H1 (cell line): ENCODE results near the gene BIN1.

Experiments
- ASH2L ChIP-seq: fragments of 200-600, 300-600 bp; sonication (generic); IDR thresholded peaks from one replicate; pipeline ENCODE4 v1.7.1; 2017; ENCODE audit warnings: low read length
- CHD1 ChIP-seq: IDR thresholded peaks from 2 replicates; pipeline ENCODE4 v1.6.1; 2012; ENCODE audit warnings: low read depth, low read length, improper control_type of control experiment
- CTCF ChIP-seq, 3 experiments: IDR thresholded peaks; 1 replicate in 2 of 3; 2 replicates in 1 of 3; pipeline versions ENCODE4 v1.5.1 to v1.6.1; 2011; ENCODE audit warnings: low read length in 3 of 3, mild to moderate bottlenecking in 3 of 3, inconsistent platforms in 2 of 3, low read depth in 1 of 3, moderate library complexity in 1 of 3; ENCODE audit not compliant: insufficient read depth in 1 of 3; ENCODE audit errors: control extremely low read depth in 1 of 3
- EGR1 ChIP-seq: IDR thresholded peaks from 2 replicates; pipeline ENCODE4 v1.6.1; 2011; ENCODE audit warnings: low read depth, low read length, borderline replicate concordance
- EP300 ChIP-seq, 2 experiments: IDR thresholded peaks; 1 replicate in 1 of 2; 2 replicates in 1 of 2; pipeline ENCODE4 v1.6.1; 2011 to 2012; ENCODE audit warnings: low read depth in 2 of 2, low read length in 2 of 2, mild to moderate bottlenecking in 2 of 2, borderline replicate concordance in 1 of 2, inconsistent platforms in 1 of 2, moderate library complexity in 1 of 2
- EZH2 ChIP-seq: fragments of 200-600 bp; sonication (generic); IDR thresholded peaks from 2 replicates; pipeline ENCODE4 v1.7.1; 2012; ENCODE audit warnings: low read depth, mild to moderate bottlenecking, moderate library complexity, low read length, inconsistent platforms; ENCODE audit not compliant: severe bottlenecking
- FOSL1 ChIP-seq: IDR thresholded peaks from 2 replicates; pipeline ENCODE4 v1.6.1; 2011; ENCODE audit warnings: mild to moderate bottlenecking, low read depth, low read length, moderate library complexity; ENCODE audit not compliant: insufficient read depth
- GABPA ChIP-seq: IDR thresholded peaks from 2 replicates; pipeline ENCODE4 v1.6.1; 2011; ENCODE audit warnings: mild to moderate bottlenecking, low read length, moderate library complexity, borderline replicate concordance; ENCODE audit not compliant: insufficient read depth
- GTF2F1 ChIP-seq: IDR thresholded peaks from 2 replicates; pipeline ENCODE4 v1.6.1; 2012; ENCODE audit warnings: low read depth, low read length, improper control_type of control experiment, borderline replicate concordance
- POLR2A ChIP-seq, 2 experiments: IDR thresholded peaks; 1 replicate in 1 of 2; 2 replicates in 1 of 2; pipeline ENCODE4 v1.6.1; 2011; ENCODE audit warnings: low read depth in 2 of 2, low read length in 2 of 2, mild to moderate bottlenecking in 2 of 2; ENCODE audit errors: control extremely low read depth in 1 of 2
- RXRA ChIP-seq: IDR thresholded peaks from 2 replicates; pipeline ENCODE4 v1.6.1; 2011; ENCODE audit warnings: low read depth, mild to moderate bottlenecking, low read length, moderate library complexity; ENCODE audit not compliant: insufficient read depth
- SP1 ChIP-seq: IDR thresholded peaks from 2 replicates; pipeline ENCODE4 v1.6.1; 2011; ENCODE audit warnings: low read depth, low read length
- SP2 ChIP-seq: IDR thresholded peaks from 2 replicates; pipeline ENCODE4 v1.6.1; 2012; ENCODE audit warnings: mild to moderate bottlenecking, low read length, inconsistent platforms
- TAF1 ChIP-seq: IDR thresholded peaks from 2 replicates; pipeline ENCODE4 v1.6.1; 2011; ENCODE audit warnings: mild to moderate bottlenecking, low read depth, low read length

- TF ChIP-seq CTCF (IDR thresholded peaks at IDR 0.05; ENCODE audit: control extremely low read depth in 1 of 3, insufficient read depth in 1 of 3, low read depth in 1 of 3, low read length in 3 of 3) (no peak), EZH2 (no peak), POLR2A (IDR thresholded peaks at IDR 0.05; ENCODE audit: control extremely low read depth in 1 of 2, low read depth in 2 of 2, low read length in 2 of 2) (no peak), TAF1 (no peak), GTF2F1 (no peak), SP1 (no peak), SP2 (no peak), EGR1 (no peak), FOSL1 (no peak), EP300 (IDR thresholded peaks at IDR 0.05; ENCODE audit: borderline replicate concordance in 1 of 2, low read depth in 2 of 2, low read length in 2 of 2) (no peak), GABPA (no peak), ASH2L (no peak), RXRA (no peak), CHD1 (no peak)
Observed at GRCh38 chr2:127055786-127056076, 51.2 kb downstream of the BIN1 start.
